ENCODE results near the gene STRN.

The STRN gene

GRCh38 chr2:36921984-36922383 lies 44.4 kb downstream of the STRN start:
- no peak for TF ChIP-seq CTCF (conservative IDR thresholded peaks at IDR 0.05; ENCODE audit: control insufficient read depth, insufficient read depth, low read depth, low read length)
- no peak for DNase-seq (ENCODE audit: low read depth)
- no peak overlapping the region for H3K4me3 ChIP-seq (ENCODE audit: control insufficient read depth, low read depth, low read length)

- no peak for DNase-seq (ENCODE audit: low read depth)
- no peak overlapping the region for H3K4me3 ChIP-seq (ENCODE audit: control insufficient read depth, low read depth, low read length)
- no peak for TF ChIP-seq CTCF (conservative IDR thresholded peaks at IDR 0.05; ENCODE audit: control insufficient read depth, insufficient read depth, low read depth, low read length)
These were observed 47.1 kb downstream of the STRN start for GRCh38 chr2:36919041-36919837.

- TF ChIP-seq CTCF (conservative IDR thresholded peaks at IDR 0.05; ENCODE audit: control insufficient read depth, insufficient read depth, low read depth, low read length), result peak; percentile 34
- DNase-seq (ENCODE audit: low read depth), result peak; percentile 10
- no peak overlapping the region for H3K4me3 ChIP-seq (ENCODE audit: control insufficient read depth, low read depth, low read length)
These were observed 48.0 kb downstream of the STRN start for GRCh38 chr2:36918307-36918706.

GRCh38 chr2:36915627-36916026 lies 50.7 kb downstream of the STRN start:
- DNase-seq (ENCODE audit: low read depth), result no peak
- H3K4me3 ChIP-seq (ENCODE audit: control insufficient read depth, low read depth, low read length), result no peak overlapping the region
- TF ChIP-seq CTCF (conservative IDR thresholded peaks at IDR 0.05; ENCODE audit: control insufficient read depth, insufficient read depth, low read depth, low read length), result no peak

GRCh38 chr2:36912695-36913094 lies 53.6 kb downstream of the STRN start:
- H3K4me3 ChIP-seq (ENCODE audit: control insufficient read depth, low read depth, low read length), result no peak overlapping the region
- TF ChIP-seq CTCF (conservative IDR thresholded peaks at IDR 0.05; ENCODE audit: control insufficient read depth, insufficient read depth, low read depth, low read length), result no peak
- peak; percentile 66 for DNase-seq (ENCODE audit: low read depth)

GRCh38 chr2:36911012-36911411 lies 55.3 kb downstream of the STRN start:
- no peak for TF ChIP-seq CTCF (conservative IDR thresholded peaks at IDR 0.05; ENCODE audit: control insufficient read depth, insufficient read depth, low read depth, low read length)
- no peak for DNase-seq (ENCODE audit: low read depth)
- H3K4me3 ChIP-seq (ENCODE audit: control insufficient read depth, low read depth, low read length), result no peak overlapping the region

Measured in fibroblast of mammary gland (primary cell).